CD4-positive, alpha-beta T cell treated with Interleukin-4 for 4 hours (primary cell): Measurements from ENCODE around the gene CRIP3.
"Not testable (repeated sequence)": the region's sequence is repeated elsewhere in the genome, so short reads cannot be mapped to it uniquely, and the experiment has no call there.

Source experiments
- DNase-seq: peaks from one replicate; pipeline ENCODE4 v3.0.0-alpha.2; 2020

CRIP3 gene

GRCh38 chr6:43308101-43308989, at the start of gene CRIP3:
CRIP3 (minus strand) TSS chr6:43308826; CDS start chr6:43308792, 34 bp downstream.
- peak; percentile 22 for DNase-seq

DNA sequence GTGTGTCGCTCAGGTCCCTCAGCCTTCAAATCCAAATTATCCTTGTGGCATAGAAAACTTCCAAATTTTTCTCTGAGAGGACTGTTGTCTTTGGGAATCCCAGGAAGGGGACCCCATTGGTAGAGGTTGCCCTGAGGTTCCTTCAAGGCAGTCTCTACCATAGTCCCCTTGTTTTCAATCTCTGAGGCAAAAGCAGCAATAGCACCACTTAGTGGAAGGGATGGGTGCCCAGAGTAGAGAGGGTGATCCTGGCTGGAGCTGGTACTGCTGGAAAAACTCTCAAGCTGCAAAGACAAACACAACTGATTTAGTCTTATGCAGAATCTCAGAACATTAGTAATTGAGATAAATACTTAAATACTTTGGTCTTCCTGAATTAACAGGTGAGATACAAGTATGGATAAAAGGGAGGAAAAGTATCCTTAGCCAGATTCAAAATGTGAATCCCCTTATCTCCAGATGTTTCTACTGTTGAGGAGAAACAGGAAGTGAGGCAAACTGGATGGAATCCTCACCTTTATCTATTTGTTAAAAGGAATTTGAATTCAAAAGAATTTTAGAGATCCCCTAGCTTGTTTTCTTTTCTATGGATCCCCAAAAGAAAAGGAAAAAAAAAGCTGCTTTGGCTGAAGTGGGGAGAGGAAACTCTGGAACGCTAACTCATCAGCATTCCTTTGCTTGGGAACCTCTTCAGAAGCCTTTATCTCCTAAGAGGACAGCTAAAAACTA, 47.4 kb upstream of the CRIP3 start:
- no peak for DNase-seq

DNA sequence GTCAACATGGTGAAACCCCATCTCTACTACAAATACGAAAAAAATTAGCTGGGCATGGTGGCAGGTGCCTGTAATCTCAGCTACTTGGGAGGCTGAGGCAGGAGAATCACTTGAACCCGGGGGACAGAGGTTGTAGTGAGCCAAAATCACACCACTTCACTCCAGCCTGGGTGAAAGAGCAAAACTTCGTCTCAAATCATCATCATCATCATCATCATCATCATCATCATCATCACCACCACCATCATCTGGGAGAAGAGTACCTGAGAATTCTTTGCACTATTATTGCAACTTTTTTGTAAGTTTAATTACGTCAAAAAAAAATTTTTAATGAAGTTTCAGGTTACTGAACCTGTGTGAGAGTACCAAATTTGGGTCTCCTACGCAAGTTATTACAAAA, 43.3 kb upstream of the CRIP3 start:
- not testable (repeated sequence) for DNase-seq

DNA sequence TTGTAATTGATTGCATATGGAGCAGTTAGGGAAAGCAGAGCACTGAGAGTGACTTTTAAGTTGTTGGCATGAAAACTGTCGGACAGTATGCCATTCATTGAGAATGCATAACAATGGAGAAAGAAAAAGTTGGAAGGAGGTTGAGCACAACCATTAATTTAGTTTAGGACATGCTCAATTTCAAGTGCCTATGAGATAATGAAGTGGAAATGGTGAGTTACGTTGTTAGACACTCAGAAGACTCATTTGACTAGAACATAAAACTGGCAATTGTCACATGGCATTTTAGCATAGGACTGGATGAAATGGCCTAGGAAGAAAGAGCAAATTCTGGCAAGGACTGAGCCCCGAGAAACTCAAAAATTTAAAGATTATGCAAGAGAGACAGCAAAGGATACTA, 38.8 kb upstream of the CRIP3 start:
- DNase-seq, result no peak

DNA sequence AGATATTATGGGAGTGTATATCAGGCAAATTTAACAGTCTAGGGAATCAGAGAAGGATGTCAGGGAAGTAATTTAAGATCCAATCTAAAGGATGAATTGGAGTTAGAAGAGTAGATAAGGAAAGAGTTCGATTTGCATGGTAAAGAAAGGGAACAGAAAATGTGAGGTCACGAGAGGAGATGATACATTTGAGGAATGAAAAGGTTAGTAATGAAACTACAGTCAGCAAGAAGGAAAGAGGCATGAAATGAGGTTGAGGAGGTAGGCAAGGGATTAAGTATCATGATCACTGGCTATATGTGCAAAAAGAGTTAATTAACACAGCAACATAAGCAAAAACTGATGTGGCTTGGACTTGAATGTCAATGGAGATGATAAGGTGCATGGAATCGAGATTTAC, 38.4 kb upstream of the CRIP3 start:
- no peak for DNase-seq

DNA sequence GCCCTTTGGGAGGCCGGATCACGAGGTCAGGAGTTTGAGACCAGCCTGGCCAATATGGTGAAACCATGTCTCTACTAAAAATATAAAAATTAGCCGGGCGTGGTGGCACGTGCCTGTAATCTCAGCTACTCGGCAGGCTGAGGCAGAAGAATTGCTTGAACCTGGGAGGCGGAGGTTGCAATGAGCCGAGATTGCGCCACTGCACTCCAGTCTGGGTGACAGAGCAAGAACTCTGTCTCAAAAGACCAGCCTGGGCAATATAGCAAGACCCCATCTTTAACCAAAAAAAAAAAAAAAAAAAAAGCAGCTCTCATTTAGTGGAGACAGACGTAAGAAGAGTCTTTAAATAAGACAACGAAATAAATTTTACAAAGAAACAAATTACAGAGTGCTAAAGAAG, 37.6 kb upstream of the CRIP3 start:
- not testable (repeated sequence) for DNase-seq

- DNase-seq, result no peak
These were observed 30.5 kb upstream of the CRIP3 start for GRCh38 chr6:43339168-43339567.

DNA sequence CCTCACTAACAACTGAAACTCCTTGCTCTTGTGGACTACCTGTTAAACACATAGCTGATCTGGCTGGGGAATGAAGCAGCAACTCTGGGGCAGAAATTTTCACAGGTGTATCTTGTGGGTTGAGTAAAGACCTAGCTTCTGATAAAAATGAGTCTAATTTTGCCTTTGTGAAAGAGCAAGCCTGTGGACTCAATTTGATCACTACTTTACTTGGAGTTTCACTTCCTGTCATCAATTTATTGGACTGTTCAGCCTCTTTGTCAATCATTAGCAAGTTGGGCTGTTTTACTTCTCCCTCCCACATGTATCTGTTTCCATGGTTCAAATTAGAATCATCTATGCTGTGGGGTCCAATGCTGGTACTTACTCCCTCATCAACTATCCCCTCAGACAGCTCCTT, 29.6 kb upstream of the CRIP3 start:
- no peak for DNase-seq

DNA sequence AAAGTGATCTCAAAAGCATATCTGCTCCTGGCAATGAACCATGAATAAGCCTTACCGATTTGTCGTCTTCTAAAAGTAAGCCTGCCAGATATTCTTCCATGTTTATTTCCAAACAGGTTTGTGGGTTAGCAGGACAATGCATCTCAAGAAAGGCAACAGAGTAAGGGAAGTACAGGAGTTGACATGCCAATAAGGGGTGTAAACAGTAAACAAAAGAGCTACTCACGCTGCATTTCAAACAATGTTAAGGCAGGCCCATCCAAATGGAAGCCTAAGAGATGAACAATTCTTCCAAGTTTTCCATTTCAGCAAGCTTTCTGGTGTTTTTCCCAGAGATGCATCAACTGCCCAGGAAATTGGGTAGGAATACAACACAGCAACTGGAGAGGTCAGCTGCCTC, 27.8 kb upstream of the CRIP3 start:
- no peak for DNase-seq

- DNase-seq, result no peak
These were observed 26.8 kb upstream of the CRIP3 start for GRCh38 chr6:43335469-43335868.

DNA sequence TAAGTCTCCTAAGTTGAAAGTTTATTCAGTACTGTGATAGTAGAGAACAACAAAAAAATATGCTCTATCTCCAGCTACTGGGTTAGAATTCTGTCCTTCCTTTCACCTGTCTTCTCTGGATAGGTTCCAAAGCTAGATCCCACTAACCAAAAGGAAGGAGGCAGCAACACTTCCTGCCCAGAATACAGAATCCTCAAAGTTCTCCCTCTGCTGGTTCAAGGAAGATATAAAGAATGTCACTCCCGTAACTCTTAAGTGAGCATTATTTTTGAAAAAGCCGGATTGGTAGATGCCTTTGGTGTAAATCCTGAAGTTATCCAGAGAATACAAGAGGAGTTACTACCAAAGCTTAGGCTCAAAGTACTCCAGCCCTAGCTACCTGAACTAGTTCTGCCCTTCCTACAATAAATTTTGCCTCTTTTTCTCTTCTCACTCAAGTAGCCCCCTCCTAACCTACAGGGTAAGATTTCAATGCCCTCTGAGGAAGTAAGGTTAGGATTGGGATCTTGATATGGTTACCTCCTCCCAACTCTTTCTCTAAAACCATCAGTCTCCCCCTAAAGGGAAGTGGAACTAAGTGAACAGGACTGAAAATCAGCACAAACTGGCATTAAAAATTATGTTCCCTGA, 26.0 kb upstream of the CRIP3 start:
- peak; percentile 15 for DNase-seq

DNA sequence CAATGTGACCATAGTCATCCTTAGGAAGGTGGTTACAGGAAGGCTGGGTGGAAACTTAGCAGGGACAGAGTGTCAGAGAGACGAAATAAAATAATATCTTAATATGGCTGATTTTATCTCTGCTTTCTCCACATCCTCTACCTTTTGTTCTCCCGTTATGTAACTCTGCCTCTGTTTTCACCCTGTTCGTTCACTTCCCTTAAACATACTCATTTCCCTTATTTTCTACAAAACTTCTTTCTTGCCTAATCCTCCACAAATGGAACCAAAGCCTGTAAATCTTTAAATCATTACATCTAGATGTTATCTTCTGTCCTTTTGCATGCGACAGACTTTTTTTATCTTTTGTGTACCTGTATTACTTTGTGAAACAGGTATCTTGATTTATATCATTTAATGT, 23.3 kb upstream of the CRIP3 start:
- DNase-seq, result no peak

DNA sequence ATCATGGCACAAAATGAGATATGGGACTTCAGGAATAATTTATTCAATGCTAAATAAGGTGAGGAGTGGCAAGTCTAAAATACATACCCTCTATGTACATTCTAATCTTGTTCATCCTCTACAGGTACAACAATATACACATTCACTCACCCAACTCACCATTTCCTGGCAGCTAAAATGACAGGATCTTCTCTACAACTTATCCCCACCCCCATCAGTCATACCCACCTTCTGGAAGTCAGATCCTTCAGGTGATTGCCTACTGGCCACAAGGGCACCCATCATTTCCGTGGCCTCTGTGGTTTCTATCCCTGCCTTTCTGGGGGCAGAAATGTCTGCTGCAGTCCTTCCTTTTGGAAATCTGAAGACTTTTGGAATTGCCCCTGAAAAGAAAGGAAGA, 22.8 kb upstream of the CRIP3 start:
- no peak for DNase-seq

- no peak for DNase-seq
These were observed 19.9 kb upstream of the CRIP3 start for GRCh38 chr6:43328528-43328927.

DNA sequence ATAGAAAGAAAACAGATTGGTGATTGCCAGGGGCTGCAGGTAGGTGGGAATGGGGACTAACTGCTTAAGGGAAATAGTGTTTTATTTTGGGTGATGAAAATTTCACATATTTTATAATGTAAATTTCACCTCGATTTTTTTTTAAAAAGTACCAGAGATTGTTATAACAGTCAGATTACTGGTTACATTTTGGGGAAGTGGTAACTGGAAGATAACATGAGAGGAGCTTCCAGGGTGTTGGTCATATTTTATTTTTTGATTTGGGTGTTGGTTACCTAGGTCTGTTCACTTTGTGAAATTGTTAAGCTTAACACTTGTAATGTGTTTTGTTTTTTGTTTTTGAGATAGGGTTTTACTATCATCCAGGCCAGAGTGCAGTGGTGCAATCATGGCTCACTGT, 17.2 kb upstream of the CRIP3 start:
- DNase-seq, result no peak

- DNase-seq, result no peak
These were observed 9.4 kb upstream of the CRIP3 start for GRCh38 chr6:43318011-43318410.

DNA sequence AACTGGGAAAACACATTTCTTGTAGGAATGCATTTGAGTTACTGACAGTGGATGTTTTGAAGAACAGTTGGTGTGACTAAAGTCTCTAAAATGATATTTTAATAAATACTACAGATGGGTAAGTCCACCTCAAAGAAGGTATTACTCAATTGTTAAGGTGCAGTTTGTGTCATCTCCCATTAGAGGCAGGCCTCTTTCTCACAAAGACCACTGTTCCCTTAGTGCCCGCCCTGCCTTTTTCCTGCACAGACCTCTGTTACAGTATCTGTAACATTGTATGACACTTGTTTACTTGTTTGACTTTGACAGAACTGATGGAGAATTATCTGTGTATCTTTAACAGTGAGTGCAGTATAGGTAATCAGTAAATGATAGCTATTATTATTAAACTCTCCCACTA, 5.2 kb upstream of the CRIP3 start:
- DNase-seq, result no peak

DNA sequence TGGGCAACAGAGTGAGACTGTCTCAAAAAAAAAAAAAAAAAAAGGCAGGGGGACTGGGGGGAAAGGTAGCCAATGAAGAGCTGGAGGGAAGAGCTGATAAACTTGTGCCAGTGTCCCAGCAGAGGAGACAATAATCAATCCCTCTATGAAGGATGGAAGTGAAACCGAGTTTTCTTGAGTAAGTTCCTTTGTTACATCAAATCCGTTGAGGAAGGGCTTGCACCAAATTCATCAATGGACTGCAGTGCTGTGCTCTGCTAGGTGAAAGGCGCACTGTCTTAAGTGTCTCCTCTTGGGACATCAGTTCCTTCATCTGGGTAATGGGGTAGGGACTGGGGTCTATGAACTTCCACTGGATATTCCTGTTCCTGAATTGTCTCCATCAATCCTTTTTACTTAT, 3.0 kb upstream of the CRIP3 start:
- no peak for DNase-seq

DNA sequence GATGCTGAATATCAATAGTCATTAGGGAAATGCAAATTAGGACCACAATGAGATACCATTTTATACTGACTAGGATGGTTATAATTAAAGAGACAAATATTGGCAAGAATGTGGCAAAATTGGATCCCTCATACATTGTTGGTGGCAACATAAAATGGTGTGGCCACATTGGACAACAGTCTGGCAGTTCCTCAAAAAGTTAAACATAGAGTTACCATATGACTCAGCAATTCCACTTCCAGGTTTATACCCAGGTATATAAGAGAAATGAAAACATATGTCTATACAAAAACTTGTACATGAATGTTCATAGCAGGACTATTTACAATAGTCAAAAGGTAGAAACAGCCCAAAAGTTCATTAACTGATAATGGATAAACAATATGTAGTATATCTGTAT, 2.0 kb upstream of the CRIP3 start:
- DNase-seq, result no peak

DNA sequence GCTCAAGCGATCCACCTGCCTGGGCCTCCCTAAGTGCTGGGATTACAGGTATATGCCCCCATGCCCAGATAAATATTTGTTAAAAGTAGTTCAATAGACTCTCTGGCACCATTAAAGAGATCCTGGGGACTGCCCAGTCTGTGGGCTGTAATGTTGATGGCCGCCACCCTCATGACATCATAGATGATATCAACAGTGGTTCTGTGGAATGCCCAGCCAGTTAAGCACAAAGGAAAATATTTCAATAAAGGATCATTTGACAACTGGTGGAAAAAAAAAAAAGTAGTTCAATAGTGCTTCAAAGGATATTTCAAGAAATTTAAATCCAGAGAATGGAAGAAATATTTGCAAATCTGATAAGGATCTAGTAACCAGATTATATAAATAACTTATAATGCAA, 1.5 kb upstream of the CRIP3 start:
- DNase-seq, result no peak

- DNase-seq, result no peak
These were observed 408 bp upstream of the CRIP3 start for GRCh38 chr6:43308990-43309477.

GRCh38 chr6:43307451-43308100, 1.1 kb downstream of the CRIP3 start:
- DNase-seq, result no peak

DNA sequence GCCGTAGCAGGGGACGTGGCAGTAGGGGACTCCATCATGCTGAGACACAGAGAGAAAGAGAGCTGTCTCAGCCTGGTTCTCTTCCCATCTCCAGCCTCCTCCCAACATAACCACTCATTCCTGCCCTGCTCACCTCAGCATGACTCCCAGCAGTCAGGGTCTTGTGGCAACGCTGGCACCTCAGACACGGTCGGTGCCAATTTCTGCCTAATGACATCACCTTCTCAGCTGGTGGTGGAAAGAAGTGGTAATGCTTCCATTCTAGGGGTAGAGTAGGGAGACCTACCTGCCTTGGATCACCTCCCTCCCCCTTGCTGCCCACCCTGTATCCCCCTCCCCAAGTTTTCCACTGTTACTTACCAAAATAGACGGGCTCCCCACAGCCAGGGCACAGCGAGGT, 2.5 kb downstream of the CRIP3 start:
- no peak for DNase-seq
